Small intestine (tissue), 7 donors: ENCODE results near the gene DOC2B. TPM values are rescaled to one million over a fixed set of nuclear protein-coding genes. Genes with fewer than 3 reads are reported as not detected.
A peak's percentile ranks its signal among the peaks of the same experiment; 100 is the strongest.
"Not testable (repeated sequence)": the region's sequence is repeated elsewhere in the genome, so short reads cannot be mapped to it uniquely, and the experiment has no call there.

Source experiments
- DNase-seq, 2 donors: peaks; one replicate each; pipeline versions ENCODE4 v3.0.0 to v3.0.0-alpha.2; 2013
- FAIRE-seq: peaks from 2 replicates; lab custom pipeline; 2012; peaks lifted over from hg19 to GRCh38; lab: Jason Lieb, UNC
- H3K27ac ChIP-seq, 3 donors: one replicate each; pipeline ENCODE4 v1.5.1; 2013; ENCODE audit warnings: low read length in 2 of 3, mild to moderate bottlenecking in 2 of 3, control low read depth in 1 of 3, inconsistent platforms in 1 of 3, low read depth in 1 of 3, moderate library complexity in 1 of 3
- H3K27me3 ChIP-seq, 3 donors: one replicate each; pipeline ENCODE4 v1.6.1; 2013; ENCODE audit warnings: low read length in 3 of 3, inconsistent platforms in 1 of 3; ENCODE audit not compliant: control insufficient read depth in 3 of 3, insufficient read depth in 3 of 3
- H3K36me3 ChIP-seq, 3 donors: one replicate each; pipeline ENCODE4 v1.6.1; 2013; ENCODE audit warnings: low read length in 3 of 3, inconsistent platforms in 1 of 3, low read depth in 1 of 3, mild to moderate bottlenecking in 1 of 3, moderate library complexity in 1 of 3; ENCODE audit not compliant: control insufficient read depth in 3 of 3, insufficient read depth in 2 of 3
- H3K4me1 ChIP-seq, 3 donors: one replicate each; pipeline ENCODE4 v1.6.1; 2013; ENCODE audit warnings: low read length in 2 of 3, inconsistent platforms in 1 of 3, low read depth in 1 of 3, mild to moderate bottlenecking in 1 of 3, moderate library complexity in 1 of 3; ENCODE audit not compliant: control insufficient read depth in 3 of 3, insufficient read depth in 2 of 3
- H3K4me3 ChIP-seq, 3 donors: one replicate each; pipeline ENCODE4 v1.5.1; 2013; ENCODE audit warnings: low read length in 3 of 3, control low read depth in 1 of 3, inconsistent platforms in 1 of 3, low read depth in 1 of 3, mild to moderate bottlenecking in 1 of 3, moderate library complexity in 1 of 3
- H3K9me3 ChIP-seq, 2 donors: one replicate each; pipeline ENCODE4 v1.6.1; 2013; ENCODE audit warnings: low read depth in 1 of 2, low read length in 1 of 2; ENCODE audit not compliant: control insufficient read depth in 2 of 2, insufficient read depth in 1 of 2
- WGBS, 3 donors: extraction: QIAGEN DNeasy Blood & Tissue Kit; methylation state at CpG; one replicate each; pipeline ENCODE4 v1.1.7; 2013; 5-methylcytosine and 5-hydroxymethylcytosine counted together
- polyA plus RNA-seq, 4 donors: library from polyadenylated mRNA; stranded (reverse) in 3 of 4; unstranded in 1 of 4; fragments of 200-250 nt in 3 of 4; fragments of 120-200 nt in 1 of 4; gene quantifications; one replicate each; pipeline versions ENCODE4 v1.2.1 to v1.2.3, GENCODE V29; 2013
- donor health status: healthy with polysubstance abuse.
- donor health status: control.
- donor health status: control.
- donor health status: Bipolar disorder and iron deficiency.
- donor health status: healthy.

Gene DOC2B
- polyA plus RNA-seq, 4 donors: under 0.01 to 12.7 (median 0.91) TPM

DNA sequence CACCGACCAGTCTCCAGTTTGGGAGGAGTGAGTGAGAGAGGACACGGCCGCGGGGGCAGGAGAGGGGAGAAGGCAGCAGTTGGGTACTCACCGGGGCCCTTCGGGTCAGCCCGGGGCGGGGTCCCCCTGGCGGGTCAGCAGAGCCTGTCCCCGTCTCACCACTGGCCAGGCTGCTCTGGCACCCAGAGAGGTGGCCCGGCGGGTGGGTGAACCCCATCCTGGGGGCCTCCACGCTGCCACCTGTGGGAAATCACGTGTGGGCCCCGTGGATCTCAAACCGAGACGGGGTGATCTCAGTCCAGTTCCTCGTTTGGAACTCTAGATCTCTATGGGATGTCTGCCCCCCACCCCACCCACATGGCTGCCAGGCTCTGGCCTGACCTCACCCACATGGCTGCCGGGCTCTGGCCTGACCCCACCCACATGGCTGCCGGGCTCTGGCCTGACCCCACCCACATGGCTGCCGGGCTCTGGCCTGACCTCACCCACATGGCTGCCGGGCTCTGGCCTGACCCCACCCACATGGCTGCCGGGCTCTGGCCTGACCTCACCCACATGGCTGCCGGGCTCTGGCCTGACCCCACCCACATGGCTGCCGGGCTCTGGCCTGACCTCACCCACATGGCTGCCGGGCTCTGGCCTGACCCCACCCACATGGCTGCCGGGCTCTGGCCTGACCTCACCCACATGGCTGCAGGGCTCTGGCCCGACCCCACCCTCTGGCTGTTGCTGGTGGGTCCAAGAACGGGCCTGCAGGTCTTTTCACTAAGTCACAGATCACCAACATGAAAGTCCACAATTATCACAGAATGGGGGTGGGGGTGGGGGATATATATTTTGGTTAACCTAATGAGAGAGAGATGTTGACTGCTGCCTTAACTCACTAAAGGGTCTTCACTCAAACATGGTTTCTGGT is 34.4 kb upstream of the DOC2B start:
- Histone ChIP-seq H3K27ac (peak overlapping the region in 1 of 3 donors; percentile 38), H3K4me3 (peak overlapping the region in 2 of 3 donors; percentile 49 to 69), H3K36me3 (peaks cover 0 to 25% (median 0%) of the 10 kb centered on the region in 3 donors)
- H3K9me3 ChIP-seq, H3K27me3 ChIP-seq, H3K4me1 ChIP-seq, FAIRE-seq: not testable (repeated sequence)
- 42 to 67% (median 61%) methylated on average over 22 to 25 of the region's 29 CpGs for WGBS, 3 donors
- DNase-seq: peak in 1 of 2 donors; percentile 17

DNA sequence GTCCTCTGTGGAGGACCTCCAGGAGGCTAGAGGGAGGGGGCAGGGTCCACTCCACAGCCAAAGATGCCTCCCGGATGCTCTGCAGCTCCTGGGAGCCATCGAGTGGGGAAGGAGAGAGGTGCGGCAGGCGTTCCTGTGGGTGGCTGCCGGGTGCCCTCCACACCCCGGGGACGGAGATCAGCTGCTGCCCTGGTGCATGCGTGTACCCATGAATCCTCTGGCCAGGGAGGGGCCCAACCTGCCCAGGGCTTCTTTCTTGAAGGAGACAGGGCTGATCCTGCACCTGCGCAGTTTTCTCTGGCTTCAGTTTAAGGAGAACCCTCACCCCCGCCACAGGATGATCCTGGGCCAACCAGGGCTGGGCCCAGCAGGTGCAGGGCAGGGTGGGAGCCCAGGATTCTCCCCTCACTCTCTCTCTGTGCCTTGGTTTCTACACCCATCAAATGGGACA is 33.5 kb upstream of the DOC2B start:
- Histone ChIP-seq H3K4me3 (peak overlapping the region in 2 of 3 donors; percentile 49 to 69), H3K27ac (no peak overlapping the region), H3K4me1 (no peaks in the 10 kb centered on the region), H3K27me3 (no peaks in the 10 kb centered on the region), H3K36me3 (peaks cover 0 to 28% (median 0%) of the 10 kb centered on the region in 3 donors), H3K9me3 (peaks cover 0 to 5% of the 10 kb centered on the region in 2 donors)
- FAIRE-seq: no peak
- WGBS, 3 donors: 48 to 93% (median 71%) methylated on average over 10 of the region's 10 CpGs
- DNase-seq: peak in 1 of 2 donors; percentile 64

DNA sequence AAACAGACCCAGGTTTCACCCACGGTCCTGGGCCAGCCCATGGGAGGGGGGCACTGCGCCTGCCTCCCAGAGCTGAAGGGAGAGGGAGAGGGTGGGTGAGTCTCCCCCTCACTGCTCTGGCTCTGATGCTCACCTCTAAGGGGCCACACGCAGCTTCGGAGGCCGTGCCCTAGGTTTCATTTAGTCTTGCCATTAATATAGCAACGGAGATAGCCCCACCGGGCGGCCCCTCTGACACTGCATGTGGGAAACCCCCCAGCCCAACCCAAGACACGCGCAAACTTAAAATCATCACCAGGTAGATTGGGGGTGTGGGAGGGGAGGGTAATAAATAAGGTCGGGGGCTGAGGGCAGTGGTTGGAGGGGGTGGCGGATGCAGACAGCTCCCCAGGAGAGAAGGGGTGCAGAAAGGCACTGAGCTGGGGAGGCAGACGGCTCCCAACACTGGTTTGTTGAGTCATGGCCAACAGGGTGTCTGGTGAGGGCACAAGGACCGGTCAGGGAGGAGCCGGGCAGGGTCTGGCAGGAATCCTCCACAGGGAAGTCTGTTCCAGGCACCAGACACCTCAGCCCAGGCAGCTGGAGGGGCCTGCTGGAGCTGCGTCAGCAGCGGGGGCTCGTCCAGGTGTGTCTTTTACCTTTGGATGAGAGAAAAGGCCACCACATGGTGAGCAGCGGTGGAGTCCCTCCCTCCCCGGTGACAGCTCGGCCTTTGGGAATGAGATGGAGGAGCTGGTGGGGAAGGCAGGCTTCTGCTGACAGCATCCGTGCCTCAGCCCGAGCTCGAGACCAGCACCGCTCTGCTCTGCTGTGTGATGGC is 32.0 kb upstream of the DOC2B start:
- Histone ChIP-seq H3K4me3 (no peak overlapping the region), H3K4me1 (no peaks in the 10 kb centered on the region), H3K27me3 (no peaks in the 10 kb centered on the region), H3K9me3 (peaks cover 0 to 10% of the 10 kb centered on the region in 2 donors), H3K27ac (no peak overlapping the region), H3K36me3 (peaks cover 0 to 24% (median 0%) of the 10 kb centered on the region in 3 donors)
- WGBS, 3 donors: 91 to 94% (median 93%) methylated on average over 25 of the region's 25 CpGs
- no peak for FAIRE-seq
- no peak for DNase-seq

DNA sequence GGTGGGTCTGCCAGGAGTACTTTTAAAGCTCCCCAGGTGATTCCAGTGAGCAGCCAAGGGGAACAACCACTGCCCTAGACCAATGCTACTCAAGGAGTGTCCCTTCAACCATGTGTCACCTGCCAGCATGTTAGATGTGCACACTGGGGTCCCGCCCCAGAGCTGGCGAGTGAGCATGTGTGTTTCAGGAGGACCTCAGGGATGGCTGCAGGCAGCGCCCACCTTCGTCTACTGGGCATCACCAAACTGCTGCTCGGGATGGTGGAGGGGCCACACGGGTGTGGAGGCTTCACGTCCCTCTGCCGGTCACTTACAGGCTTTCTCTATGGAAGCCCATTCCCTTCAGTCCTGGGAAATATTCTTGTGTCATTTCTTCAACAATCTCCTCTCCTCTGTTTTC is 29.0 kb upstream of the DOC2B start:
- FAIRE-seq (no peak), DNase-seq (no peak)
- H3K36me3 ChIP-seq: peaks cover 0 to 24% (median 0%) of the 10 kb centered on the region in 3 donors
- H3K4me1 ChIP-seq: no peaks in the 10 kb centered on the region
- 90 to 96% (median 93%) methylated on average over 8 of the region's 8 CpGs for WGBS, 3 donors
- H3K4me3 ChIP-seq: no peak overlapping the region
- no peaks in the 10 kb centered on the region for H3K27me3 ChIP-seq
- H3K9me3 ChIP-seq: peaks cover 0 to 15% of the 10 kb centered on the region in 2 donors
- no peak overlapping the region for H3K27ac ChIP-seq

DNA sequence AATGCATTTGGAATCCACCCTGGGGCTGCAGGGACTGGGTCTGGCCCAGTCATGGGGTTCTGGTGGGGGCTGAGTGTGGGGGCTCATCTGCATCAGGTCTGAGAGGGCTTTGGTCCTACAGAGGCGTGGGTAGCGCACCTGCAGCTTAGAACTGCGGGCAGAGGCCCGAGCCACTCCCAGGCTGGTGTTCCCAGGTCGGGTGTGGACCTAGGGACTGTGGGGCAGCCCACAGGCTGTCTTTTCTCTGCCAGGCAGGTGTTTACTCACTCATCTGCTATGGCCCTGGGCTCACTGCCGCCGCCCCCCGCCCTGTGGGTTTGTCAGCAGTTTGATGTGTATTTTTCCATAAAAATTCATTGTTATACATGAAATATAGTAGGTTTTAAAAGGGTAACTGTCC is 27.0 kb upstream of the DOC2B start:
- no peak overlapping the region for H3K27ac ChIP-seq
- WGBS, 3 donors: 50 to 84% (median 60%) methylated on average over 7 to 8 of the region's 8 CpGs
- DNase-seq (no peak), FAIRE-seq (no peak)
- H3K9me3 ChIP-seq: peaks cover 0 to 15% of the 10 kb centered on the region in 2 donors
- H3K4me3 ChIP-seq: no peak overlapping the region
- peaks cover 0 to 18% (median 0%) of the 10 kb centered on the region in 3 donors for H3K36me3 ChIP-seq
- H3K27me3 ChIP-seq: no peaks in the 10 kb centered on the region
- no peaks in the 10 kb centered on the region for H3K4me1 ChIP-seq

DNA sequence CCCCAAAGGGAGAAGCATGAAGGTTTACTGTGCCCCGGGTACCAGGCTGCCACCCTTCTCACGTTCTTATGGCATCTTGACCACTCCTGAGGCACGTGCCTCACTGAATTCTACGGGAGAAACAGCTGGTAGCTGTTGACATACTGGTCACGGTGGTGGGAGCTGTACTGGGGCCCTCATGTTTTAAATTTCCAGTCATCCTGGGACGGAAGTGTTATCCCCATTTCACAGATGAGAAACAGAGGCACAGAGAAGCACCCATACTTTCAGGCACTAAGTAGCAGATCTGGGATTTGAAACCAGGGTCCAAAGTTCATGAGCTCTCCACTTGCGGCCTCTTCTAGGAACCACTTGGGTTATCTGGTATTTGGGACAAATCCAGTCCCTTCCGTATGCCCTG is 26.3 kb upstream of the DOC2B start:
- Histone ChIP-seq H3K4me1 (no peaks in the 10 kb centered on the region), H3K36me3 (peaks cover 0 to 13% (median 0%) of the 10 kb centered on the region in 3 donors), H3K27ac (no peak overlapping the region), H3K4me3 (no peak overlapping the region), H3K9me3 (peaks cover 0 to 15% of the 10 kb centered on the region in 2 donors), H3K27me3 (peaks cover 0 to under 1% (median 0%) of the 10 kb centered on the region in 3 donors)
- WGBS, 3 donors: 78 to 87% (median 80%) methylated on average over 8 of the region's 8 CpGs
- DNase-seq (no peak), FAIRE-seq (no peak)

DNA sequence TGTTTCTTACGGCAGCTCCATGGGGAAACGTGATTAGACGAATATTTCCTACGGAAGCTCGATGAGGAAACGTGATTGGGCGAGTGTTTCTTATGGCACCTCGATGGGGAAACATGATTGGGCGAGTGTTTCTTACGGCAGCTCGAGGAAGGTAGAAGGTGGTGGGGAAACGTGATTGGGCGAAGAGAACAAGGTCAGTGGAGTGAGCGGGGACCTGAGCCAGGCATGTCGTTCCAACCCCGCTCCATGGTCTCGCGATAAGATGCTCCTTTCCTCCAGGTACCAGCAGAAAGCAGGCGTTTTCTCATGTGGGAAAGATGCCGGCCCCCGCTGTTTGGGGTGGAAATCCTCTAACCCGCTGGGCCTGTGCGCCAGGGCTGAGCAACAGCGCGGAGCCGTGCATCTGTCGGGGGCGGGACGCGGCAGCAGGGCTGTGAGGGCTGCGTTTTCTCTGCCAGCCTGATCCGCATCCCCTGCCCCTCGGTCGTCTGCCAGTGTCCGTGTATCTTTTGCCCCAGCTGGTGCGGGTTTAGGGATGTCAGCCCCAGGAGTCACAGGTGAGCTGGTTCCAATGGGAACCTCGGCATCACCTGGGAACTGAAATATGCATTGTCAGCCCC is 25.6 kb upstream of the DOC2B start:
- WGBS, 3 donors: 76 to 92% (median 77%) methylated on average over 37 of the region's 37 CpGs
- H3K27me3 ChIP-seq: peaks cover 0 to 4% (median 0%) of the 10 kb centered on the region in 3 donors
- FAIRE-seq (no peak), DNase-seq (no peak)
- H3K27ac ChIP-seq: no peak overlapping the region
- H3K9me3 ChIP-seq: peaks cover 0 to 15% of the 10 kb centered on the region in 2 donors
- peaks cover 0 to 7% (median 0%) of the 10 kb centered on the region in 3 donors for H3K36me3 ChIP-seq
- H3K4me3 ChIP-seq: no peak overlapping the region
- H3K4me1 ChIP-seq: no peaks in the 10 kb centered on the region

DNA sequence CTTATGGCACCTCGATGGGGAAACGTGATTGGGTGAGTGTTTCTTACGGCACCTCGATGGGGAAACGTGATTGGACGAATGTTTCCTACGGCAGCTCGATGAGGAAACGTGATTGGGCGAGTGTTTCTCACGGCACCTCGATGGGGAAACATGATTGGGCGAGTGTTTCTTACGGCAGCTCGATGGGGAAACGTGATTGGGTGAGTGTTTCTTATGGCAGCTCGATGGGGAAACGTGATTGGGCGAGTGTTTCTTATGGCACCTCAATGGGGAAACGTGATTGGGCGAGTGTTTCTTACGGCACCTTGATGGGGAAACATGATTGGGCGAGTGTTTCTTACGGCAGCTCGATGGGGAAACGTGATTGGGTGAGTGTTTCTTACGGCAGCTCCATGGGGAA is 25.0 kb upstream of the DOC2B start:
- not testable (repeated sequence) for H3K36me3 ChIP-seq, H3K27ac ChIP-seq, H3K27me3 ChIP-seq, H3K4me3 ChIP-seq, DNase-seq, H3K4me1 ChIP-seq, FAIRE-seq
- peaks cover 0 to 15% of the 10 kb centered on the region in 2 donors for H3K9me3 ChIP-seq
- 95 to 96% (median 96%) methylated on average over 27 of the region's 27 CpGs for WGBS, 3 donors
